SJSA1 (cell line): ENCODE data around the gene GRB7. TPM values are rescaled to one million over a fixed set of nuclear protein-coding genes. Genes with fewer than 3 reads are reported as not detected.

ENCODE experiments used
- DNase-seq, 2 experiments: peaks; one replicate each; pipeline ENCODE4 v3.0.0-alpha.2; 2015 to 2020; ENCODE audit warnings: low spot score in 2 of 2, low read depth in 1 of 2
- H3K27ac ChIP-seq: fragments of 250-450 bp; sonication (Bioruptor Pico); 2 replicates; pipeline ENCODE4 v1.5.1; 2020; ENCODE audit warnings: mild to moderate bottlenecking, moderate library complexity
- H3K27me3 ChIP-seq: fragments of 250-450 bp; sonication (Bioruptor Pico); replicated peaks from 2 replicates; pipeline ENCODE4 v1.5.1; 2020; ENCODE audit warnings: mild to moderate bottlenecking, moderate library complexity
- H3K36me3 ChIP-seq: fragments of 250-450 bp; sonication (Bioruptor Pico); 2 replicates; pipeline ENCODE4 v1.5.1; 2020; ENCODE audit warnings: mild to moderate bottlenecking
- H3K4me1 ChIP-seq: fragments of 250-450 bp; sonication (Bioruptor Pico); replicated peaks from 2 replicates; pipeline ENCODE4 v1.6.1; 2021; ENCODE audit warnings: mild to moderate bottlenecking
- H3K4me3 ChIP-seq: fragments of 250-450 bp; sonication (Bioruptor Pico); 2 replicates; pipeline ENCODE4 v1.5.1; 2020; ENCODE audit warnings: mild to moderate bottlenecking
- H3K9me3 ChIP-seq: fragments of 250-450 bp; sonication (Bioruptor Pico); replicated peaks from 2 replicates; pipeline ENCODE4 v1.5.1; 2020; ENCODE audit warnings: mild to moderate bottlenecking
- total RNA-seq: library from RNA; depleted of rRNA; stranded (reverse); fragments of >200 nt; shearing (Covaris generic); gene quantifications from 2 replicates; pipeline ENCODE4 v1.2.3, GENCODE V29; 2014

Gene GRB7
- total RNA-seq, 1 experiment from 2014 or later = not detected

DNA sequence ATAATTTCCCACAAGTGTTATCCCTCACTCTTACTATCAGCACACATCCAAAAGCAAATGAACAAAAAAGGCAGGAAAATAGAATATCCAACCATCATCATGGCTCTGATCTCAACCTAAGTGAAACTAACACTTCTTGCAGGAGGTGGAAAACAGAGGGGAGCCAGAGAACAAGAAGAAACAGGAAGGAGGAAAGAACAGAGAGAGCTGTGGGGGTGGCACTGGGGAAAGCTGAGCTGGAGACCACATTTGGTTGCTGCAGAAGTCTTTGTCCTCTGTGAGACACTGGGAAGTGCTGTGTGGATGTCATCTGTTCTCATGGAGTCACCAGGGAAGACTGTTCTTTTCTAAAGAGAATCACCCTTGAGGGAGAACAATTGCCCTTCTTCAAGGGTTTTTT is 34.7 kb downstream of the GRB7 start:
- Histone ChIP-seq H3K4me3 (no peak overlapping the region), H3K9me3 (no peaks in the 10 kb centered on the region), H3K36me3 (no peaks in the 10 kb centered on the region), H3K27me3 (peaks cover 17% of the 10 kb centered on the region), H3K4me1 (peaks cover 7% of the 10 kb centered on the region), H3K27ac (no peak overlapping the region)
- no peak for DNase-seq

DNA sequence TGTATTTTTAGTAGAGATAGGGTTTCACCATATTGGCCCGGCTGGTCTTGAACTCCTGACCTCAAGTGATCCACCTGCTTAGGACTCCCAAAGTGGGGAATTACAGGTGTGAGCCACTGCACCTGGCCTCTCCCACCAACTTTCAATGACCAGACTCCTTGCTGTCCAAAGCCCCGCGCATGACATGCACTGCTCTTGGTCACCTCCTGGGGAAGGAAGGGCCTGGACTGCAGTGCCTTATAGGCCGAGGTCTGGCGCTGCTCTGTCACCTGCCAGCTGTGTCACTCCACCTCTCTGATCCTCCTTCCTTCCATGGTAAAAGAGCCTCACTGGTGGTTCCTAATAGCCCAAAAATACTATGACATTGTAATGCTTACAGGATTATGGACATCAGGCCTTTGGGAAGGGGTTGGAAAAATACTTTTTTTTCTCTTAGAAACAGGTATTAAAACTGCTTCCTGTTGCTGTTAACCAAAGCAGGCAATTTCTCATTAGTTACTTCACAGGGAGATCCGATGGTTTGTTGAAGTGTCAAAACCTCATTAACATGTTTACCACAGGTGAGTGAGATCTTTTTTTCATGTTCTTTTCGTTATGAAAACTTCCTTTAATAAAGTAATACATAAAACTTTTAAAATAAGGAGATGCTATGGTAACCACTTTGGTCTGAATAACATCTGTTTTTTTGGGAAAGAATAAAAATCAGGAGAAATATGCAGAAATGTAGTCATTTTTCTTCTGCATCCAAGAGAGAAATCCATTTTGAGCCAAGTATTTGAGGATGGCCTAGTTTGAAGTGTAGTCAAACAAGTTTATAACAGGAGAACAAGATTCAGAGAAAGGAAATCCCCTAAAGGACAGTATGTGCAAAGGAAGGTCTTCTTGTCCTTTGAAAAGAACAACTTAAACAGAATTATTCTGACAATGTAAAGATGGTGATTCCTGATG is 35.5 kb downstream of the GRB7 start:
- no peak for DNase-seq
- Histone ChIP-seq H3K27ac (no peak overlapping the region), H3K27me3 (peaks cover 17% of the 10 kb centered on the region), H3K9me3 (no peaks in the 10 kb centered on the region), H3K4me1 (peaks cover 7% of the 10 kb centered on the region), H3K4me3 (no peak overlapping the region), H3K36me3 (no peaks in the 10 kb centered on the region)

DNA sequence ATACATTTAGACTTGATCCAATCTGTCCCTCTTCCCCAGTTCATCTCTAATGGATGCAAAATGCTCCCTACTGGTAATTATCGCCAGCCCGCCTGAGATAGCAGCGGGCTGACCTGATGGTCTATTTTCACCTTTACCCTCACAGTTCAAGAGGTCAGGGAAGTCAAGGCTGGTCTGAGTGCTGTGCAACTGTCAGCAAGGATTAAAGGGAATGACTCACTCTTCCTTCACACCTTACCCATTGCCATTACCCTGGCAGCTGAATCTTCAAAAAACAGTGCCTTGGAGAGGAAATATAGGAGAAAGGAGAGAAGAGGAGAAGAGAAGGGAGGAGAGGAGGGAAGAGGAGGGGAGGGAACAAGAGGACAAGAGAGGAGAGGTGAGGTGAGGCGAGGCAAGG is 36.3 kb downstream of the GRB7 start:
- Histone ChIP-seq H3K36me3 (no peaks in the 10 kb centered on the region), H3K4me1 (peaks cover 7% of the 10 kb centered on the region), H3K4me3 (no peak overlapping the region), H3K9me3 (no peaks in the 10 kb centered on the region), H3K27ac (no peak overlapping the region), H3K27me3 (peaks cover 17% of the 10 kb centered on the region)
- DNase-seq = no peak

DNA sequence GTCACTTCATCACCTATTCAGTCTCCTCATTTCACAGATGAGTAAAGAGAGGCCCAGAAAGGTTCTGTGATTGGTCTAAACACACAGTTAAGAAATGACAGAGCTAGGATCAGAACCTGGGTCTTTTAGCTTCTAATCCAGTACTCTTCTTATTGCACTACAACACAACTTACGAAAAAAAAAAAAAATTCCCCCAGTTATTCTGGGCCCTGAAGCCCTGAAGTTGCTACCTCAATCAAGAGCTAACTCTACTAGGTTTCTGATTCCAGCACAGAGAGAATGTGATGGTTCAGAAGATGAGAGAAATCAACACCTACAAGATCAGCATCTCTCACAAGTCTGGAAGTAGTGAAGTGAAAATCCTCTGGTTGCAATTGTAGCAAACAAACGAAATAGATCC is 37.3 kb downstream of the GRB7 start:
- DNase-seq = no peak

DNA sequence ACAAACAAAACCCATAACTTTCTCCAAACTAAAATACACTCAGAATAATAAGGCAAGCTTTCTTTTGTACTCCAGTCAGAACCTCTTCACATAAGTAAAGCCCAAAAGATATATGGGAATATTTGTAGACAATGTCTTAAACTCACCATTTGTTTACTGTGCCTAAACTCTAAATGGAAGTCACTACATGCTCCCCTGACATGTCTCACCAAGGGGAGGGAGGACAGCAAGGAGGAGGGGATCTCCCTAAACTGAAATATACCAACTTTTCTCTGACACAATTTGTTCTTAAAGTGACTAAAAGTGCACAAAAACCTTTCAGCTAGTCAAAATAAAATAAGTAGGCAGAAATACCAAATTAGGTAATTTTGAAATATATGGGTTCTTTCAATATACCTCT is 38.5 kb downstream of the GRB7 start:
- peaks cover 17% of the 10 kb centered on the region for H3K27me3 ChIP-seq
- no peaks in the 10 kb centered on the region for H3K36me3 ChIP-seq
- no peak for DNase-seq
- no peaks in the 10 kb centered on the region for H3K9me3 ChIP-seq
- H3K4me3 ChIP-seq = no peak overlapping the region
- H3K27ac ChIP-seq = no peak overlapping the region
- peaks cover 5% of the 10 kb centered on the region; the same call in 1 of the 2 replicates for H3K4me1 ChIP-seq

More for the DNA sequence above, 37.3 kb downstream of the GRB7 start:
- Histone ChIP-seq H3K36me3 (no peaks in the 10 kb centered on the region), H3K27ac (no peak overlapping the region), H3K4me3 (no peak overlapping the region), H3K9me3 (no peaks in the 10 kb centered on the region), H3K4me1 (peaks cover 3% of the 10 kb centered on the region), H3K27me3 (peaks cover 17% of the 10 kb centered on the region)

DNA sequence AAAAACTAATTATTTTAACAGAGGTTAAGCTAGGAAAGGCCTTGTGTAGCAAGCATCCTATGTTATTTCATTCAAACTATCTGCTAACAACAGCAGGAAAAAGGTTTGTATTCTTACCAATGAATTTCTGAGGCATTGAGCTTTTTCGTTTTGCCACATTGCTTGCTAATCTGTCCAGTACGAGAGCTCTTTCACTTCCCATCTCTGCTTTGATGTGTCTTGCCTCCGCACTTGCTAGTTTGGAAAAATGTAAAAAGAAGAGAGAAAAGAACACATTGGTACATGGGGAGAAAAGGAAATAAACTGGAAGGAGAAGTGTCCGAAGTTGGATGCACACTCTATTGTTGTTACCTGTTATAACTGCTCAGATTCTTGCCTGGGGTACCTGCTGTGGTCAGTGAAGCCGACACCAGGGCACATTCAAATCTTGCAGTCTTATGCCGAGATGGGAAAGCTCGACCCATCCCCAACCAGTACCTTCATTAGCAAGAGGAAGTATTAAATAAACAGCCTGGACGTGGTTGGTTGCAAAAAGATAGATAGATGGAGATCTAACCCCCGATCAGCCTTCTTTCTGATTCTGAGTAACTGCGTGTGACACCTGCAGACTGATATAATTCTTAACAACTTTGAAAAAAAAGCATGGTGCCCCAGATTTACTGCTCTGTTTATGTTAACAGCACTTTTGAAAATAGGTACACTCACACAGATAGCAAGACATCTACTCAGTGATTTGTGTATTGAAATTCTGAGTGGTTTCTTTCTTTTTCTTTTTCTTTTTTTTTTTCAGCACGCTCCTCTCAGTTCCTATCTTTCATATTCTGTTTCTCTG is 40.0 kb downstream of the GRB7 start:
- Histone ChIP-seq H3K4me3 (no peak overlapping the region), H3K27ac (no peak overlapping the region), H3K36me3 (no peaks in the 10 kb centered on the region), H3K27me3 (peaks cover 31% of the 10 kb centered on the region), H3K4me1 (peaks cover 10% of the 10 kb centered on the region; the same call in 1 of the 2 replicates), H3K9me3 (no peaks in the 10 kb centered on the region)
- no peak for DNase-seq

DNA sequence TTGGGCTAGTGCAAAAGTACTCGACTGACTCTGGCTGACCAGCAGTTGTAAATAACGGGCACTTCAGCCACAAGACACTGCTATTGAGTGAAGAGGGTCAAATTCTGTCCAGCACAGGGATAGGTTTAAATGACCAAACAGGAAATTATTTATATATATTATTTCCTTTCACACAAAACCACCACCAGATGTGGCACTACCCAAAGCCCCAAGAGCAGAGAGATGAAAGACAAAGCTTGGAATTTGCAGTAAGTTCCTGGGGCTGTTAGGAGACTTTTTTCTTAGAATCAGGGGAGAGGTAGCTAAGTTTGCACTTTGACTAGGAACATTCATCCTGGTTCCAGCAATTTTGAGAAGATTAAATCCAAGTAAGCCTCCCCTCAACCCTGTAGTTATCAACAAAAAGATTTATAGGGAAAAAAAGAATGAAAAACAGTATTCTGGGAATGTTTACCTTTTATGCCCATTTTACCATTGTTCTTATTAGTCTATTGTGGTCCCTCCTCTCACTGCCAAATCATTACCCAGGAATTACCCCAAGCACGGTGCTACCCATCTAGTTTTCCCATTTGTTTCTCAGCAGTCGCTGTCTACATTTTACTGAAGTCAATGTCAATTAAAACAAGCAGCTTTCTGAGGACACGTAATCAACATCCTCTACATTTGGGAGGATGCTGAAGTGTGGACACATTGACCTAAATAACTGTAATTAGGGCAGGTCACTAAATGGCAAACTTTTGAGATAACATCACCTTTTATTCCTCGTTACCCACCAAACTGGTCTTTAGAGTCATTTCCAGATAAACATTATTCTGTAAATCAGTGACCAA is 43.5 kb downstream of the GRB7 start:
- peaks cover 10% of the 10 kb centered on the region; the same call in 1 of the 2 replicates for H3K4me1 ChIP-seq
- DNase-seq = no peak

DNA sequence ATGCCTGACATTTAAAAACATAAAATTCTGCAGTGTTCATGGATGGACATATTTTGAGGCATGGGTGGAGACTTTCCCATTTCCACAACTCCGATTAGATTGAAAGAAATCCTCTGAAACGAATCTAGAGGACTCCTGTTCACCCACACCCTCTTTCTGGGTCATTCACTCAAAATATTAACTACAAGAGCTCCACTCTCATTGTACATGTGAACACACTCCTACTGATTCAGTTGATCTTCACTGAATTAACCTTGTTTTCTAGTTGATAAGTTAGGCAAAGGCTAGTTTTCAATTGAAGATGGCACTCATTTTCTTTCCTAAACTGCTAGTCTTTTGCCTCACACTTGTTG is 44.1 kb downstream of the GRB7 start:
- Histone ChIP-seq H3K27me3 (peaks cover 16% of the 10 kb centered on the region), H3K4me3 (no peak overlapping the region), H3K4me1 (peaks cover 10% of the 10 kb centered on the region; the same call in 1 of the 2 replicates), H3K9me3 (no peaks in the 10 kb centered on the region), H3K27ac (no peak overlapping the region), H3K36me3 (no peaks in the 10 kb centered on the region)
- DNase-seq = no peak

More for the DNA sequence above, 43.5 kb downstream of the GRB7 start:
- no peak overlapping the region for H3K4me3 ChIP-seq
- H3K27ac ChIP-seq = no peak overlapping the region
- H3K36me3 ChIP-seq = no peaks in the 10 kb centered on the region
- no peaks in the 10 kb centered on the region for H3K9me3 ChIP-seq
- peaks cover 22% of the 10 kb centered on the region for H3K27me3 ChIP-seq

DNA sequence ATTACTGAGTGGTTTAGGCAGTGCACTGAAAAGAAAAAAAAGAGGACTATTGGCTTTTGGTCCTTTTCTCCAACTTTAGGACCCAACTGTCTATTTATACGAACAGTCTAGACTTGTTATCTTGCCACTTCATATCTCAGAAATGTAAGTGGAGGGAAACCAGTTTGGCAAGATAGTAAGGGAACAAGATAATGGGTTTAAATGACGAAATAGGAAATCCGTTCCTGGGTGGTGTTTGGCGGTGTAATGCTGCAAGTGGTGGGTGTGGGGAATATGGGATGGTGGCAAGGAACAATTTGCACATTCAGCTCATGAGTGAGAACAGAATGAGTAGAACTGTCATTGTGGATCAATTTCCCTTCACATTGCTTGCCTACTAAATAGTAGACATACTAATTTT is 44.7 kb downstream of the GRB7 start:
- Histone ChIP-seq H3K36me3 (no peaks in the 10 kb centered on the region), H3K27me3 (peaks cover 16% of the 10 kb centered on the region), H3K9me3 (no peaks in the 10 kb centered on the region), H3K4me3 (no peak overlapping the region), H3K27ac (no peak overlapping the region), H3K4me1 (peaks cover 10% of the 10 kb centered on the region; the same call in 1 of the 2 replicates)
- no peak for DNase-seq

DNA sequence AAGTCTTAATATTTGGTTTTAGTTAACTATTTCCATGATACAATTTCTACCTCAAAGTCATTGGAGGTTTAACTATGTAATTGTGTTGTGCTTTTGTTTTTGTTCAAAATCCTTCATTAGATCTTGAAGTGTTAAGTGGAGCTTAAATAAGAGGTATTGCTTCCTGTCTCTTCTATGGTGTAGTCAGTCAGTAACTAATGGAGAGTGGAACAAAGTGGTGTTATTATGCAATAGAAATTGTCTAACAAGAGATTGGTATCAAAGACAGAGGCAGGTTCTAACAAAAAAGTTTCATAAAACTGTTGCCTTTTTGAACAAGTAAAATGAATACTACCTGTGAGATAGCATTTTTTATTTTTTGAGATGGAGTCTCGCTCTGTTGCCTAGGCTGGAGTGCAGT is 45.2 kb downstream of the GRB7 start:
- Histone ChIP-seq H3K36me3 (no peaks in the 10 kb centered on the region), H3K27me3 (peaks cover 16% of the 10 kb centered on the region; the same call in 1 of the 2 replicates), H3K4me1 (peaks cover 10% of the 10 kb centered on the region; the same call in 1 of the 2 replicates), H3K27ac (no peak overlapping the region), H3K4me3 (no peak overlapping the region), H3K9me3 (no peaks in the 10 kb centered on the region)
- no peak for DNase-seq

DNA sequence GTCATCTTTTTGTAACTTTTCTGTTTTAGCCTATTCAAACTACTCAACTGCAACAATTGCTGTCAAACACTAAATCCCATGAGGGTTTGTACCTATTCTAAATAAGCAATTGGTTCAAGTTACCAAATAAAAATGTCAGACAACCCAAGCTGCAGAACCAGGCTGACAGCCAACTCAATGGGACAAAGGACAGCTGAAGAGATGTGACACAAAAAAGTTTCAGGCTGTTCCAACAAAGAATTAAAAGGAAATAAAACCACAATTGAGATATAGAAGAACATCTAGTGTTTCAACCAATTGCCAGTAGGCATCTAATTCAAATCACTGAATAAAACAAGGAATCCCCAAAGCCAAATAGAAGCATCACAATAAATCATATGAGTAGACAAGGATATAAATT is 49.3 kb downstream of the GRB7 start:
- Histone ChIP-seq H3K27ac (no peak overlapping the region), H3K27me3 (peaks cover 19% of the 10 kb centered on the region; the same call in 1 of the 2 replicates), H3K4me3 (no peak overlapping the region), H3K9me3 (no peaks in the 10 kb centered on the region), H3K36me3 (no peaks in the 10 kb centered on the region), H3K4me1 (no peaks in the 10 kb centered on the region)
- no peak for DNase-seq

DNA sequence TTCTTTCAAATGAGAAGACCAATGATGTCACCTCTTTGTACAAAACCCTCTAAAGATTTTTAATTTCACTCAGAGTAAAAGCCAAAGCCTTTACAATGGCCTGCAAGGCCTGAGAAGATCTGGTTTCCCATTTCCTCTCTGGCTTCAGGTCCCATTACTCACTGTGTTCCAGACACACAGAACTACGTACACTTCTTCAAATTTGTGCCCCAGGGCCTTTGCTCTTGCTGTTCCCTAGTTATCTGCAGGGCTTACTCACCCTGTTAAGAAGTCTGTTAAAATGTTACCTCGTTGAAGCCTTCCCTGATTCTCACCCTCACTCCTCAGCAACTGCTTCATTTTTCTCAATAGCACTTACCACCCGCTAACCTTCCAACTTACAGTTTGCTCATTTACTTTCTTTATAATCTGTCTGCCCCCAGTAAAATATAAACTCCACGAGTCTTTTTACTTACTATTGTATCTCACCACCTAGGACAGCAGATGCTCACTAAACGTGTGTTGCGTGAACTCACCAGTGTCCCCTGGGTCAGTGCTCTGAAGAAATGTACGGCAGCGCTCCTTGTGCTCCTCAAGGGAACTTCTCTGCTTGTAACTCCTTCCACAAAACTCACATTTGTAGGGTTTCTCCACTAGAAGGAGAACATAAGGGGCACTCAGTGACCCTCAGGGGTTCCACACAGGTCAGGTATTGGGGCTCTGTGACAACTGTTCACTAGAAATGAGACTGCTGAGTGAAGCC is 50.2 kb downstream of the GRB7 start:
- Histone ChIP-seq H3K9me3 (no peaks in the 10 kb centered on the region), H3K4me1 (no peaks in the 10 kb centered on the region), H3K4me3 (no peak overlapping the region), H3K27me3 (peaks cover 18% of the 10 kb centered on the region; the same call in 1 of the 2 replicates), H3K36me3 (no peaks in the 10 kb centered on the region), H3K27ac (no peak overlapping the region)
- no peak for DNase-seq
